GM21717 (cell line): ENCODE results near the gene ZCCHC4.
"Not testable (repeated sequence)": the region's sequence is repeated elsewhere in the genome, so short reads cannot be mapped to it uniquely, and the experiment has no call there.

Experiments
- ATAC-seq: cut with Tn5 transposase; IDR thresholded peaks from one replicate; pipeline ENCODE4 v1.9.1; 2021; ENCODE audit warnings: mild to moderate bottlenecking, moderate library complexity; ENCODE audit not compliant: unreplicated experiment

Gene ZCCHC4

DNA sequence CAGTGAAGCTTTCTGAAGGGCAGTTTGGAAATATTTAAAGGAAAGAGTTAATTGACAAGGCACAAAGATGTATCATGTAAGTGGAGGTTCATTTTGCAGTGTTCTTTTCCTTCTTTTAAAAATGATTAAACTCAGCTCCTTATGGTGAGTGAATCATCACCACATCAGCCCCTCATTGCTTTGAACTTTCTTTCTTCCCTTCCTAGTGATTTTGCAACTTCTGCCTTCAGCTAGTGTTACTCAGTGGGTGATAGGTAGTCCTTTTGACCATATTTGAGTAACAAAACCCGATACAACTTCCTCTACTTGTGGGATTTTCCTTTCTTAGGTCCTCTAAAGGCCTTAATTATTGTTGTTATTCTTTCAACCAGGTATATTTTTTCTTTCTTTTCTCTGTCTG is 8.2 kb downstream of the ZCCHC4 start:
- no peak for ATAC-seq

DNA sequence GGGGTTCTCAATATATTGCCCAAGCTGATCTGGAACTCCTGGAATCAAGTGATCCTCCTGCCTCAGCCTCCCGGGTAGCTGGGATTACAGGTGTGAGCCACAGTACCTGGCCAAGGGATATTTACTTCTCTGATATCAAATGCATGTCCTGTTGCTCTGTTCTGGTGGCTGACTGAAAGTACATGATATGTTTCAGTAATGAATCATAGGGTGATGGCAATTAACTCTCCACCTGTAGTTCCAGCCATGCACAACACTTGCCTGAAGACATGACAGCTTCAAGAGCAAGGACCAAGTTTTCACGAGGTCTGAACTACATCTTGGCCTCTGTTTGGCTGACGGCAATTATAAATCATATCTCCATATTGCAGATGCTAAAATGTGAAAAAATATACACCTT is 9.1 kb downstream of the ZCCHC4 start:
- ATAC-seq, result no peak

DNA sequence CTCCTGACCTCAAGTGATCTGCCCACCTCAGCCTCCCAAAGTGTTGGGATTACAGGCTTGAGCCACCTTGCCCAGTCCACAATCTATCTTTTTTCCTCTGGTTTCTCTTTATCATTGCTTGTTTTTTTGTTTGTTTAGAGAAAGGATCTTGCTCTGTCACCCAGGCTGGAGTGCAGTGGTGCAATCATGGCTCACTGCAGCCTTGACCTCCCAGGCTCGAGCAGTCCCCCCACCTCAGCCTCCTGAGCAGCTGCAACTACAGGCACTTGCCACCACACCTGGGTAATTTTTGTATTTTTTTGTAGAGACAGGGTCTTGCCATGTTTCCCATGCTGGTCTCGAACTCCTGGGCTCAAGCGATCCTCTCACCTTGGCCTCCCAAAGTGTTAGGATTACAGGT is 15.9 kb downstream of the ZCCHC4 start:
- ATAC-seq, result not testable (repeated sequence)

DNA sequence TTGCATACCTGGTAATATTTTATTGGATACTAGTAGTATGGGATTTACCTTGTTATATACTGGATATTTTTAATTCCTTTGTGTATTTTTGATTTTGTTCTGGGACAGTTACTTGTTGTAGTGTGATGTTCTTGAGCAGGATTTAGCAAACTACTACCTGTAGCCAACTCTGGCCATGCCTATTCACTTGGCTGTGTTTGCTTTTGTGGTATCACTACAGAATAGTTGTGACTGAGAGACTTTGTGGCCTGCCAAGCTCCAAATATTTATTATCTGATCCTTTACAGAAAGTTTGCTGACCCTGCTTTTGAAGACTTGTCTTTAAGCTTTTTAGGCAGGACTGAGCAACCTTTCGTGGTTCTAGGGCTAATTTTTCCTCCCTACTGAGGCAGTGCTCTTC is 17.8 kb downstream of the ZCCHC4 start:
- ATAC-seq, result no peak

DNA sequence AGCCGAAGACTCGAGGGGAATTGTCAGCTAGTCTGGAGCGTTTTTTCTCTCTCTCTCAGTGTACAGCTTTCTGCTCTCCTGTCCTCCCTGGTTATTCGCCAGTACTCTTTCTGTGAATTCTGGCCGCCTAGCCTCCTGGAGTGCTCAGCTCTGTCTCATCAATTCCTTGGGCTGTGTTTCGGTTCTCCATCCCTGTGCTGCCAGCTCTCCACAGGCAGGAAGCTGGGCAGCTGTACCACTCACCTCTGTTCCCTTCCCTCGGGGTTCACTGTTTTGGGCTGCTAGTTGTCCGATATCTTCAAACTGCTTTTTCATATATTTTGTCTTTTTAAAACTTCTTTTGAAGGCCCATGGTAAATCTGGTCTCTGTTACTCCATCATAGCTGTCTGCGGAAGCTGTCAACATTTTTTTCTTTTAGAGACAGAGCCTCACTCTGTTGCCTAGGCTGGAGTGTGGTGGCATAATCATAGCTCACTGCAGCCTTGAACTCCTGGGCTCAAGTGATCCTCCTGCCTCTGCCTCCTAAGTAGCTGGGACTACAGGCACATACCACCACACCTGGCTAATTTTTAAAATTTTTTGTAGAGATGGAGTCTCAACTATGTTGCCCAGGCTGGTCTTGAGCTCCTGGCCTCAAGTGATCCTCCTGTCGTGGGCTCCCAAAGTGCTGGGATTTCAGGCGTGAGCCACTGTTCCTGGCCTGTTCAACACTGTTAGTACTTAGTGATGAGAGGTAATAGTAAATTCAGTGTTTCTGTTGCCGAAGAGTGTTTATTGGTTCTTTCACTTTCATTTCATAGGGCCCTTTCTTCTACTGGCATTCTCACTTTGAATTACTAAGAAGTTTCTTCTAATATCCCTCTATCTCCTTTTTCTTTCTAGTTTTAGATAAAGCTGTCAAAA is 18.6 kb downstream of the ZCCHC4 start:
- ATAC-seq, result peak; percentile 87

DNA sequence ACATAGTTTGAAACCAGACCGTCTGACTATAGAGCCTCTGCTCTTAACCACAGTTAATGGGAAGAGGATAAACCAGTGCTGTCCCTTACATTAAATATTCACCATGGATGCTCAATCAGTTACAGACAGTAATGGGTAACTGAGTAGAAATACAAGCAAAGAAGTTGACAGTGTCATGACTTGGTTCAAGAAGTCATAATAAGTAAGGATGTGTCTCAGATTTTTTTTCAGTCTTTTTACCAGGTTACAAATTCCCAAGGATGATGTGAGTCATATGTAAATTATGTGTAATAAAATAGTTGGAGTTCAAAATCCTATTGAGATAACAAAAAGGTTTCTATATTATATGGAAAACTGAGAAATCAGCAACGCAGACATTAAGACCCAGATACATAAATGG is 31.1 kb downstream of the ZCCHC4 start:
- no peak for ATAC-seq

DNA sequence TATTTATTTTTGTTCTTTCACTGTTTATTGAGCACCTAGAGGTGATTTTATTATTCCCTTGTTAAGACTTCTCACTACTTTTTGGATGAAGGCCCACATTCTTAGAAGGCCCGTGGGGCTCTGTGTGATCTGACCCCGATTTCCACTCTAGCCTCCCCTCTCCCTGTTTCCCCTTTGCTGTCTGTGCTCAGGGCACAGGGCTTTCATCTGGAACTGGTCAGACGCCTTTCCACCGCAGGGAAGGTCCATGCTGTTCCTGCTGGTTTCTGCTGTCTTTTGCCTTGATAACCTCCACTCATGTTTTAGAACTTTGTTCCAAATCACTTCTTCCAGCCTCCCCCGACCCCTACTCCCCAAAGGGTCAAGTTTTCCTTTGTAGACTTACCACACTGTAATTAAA is 33.2 kb downstream of the ZCCHC4 start:
- no peak for ATAC-seq

DNA sequence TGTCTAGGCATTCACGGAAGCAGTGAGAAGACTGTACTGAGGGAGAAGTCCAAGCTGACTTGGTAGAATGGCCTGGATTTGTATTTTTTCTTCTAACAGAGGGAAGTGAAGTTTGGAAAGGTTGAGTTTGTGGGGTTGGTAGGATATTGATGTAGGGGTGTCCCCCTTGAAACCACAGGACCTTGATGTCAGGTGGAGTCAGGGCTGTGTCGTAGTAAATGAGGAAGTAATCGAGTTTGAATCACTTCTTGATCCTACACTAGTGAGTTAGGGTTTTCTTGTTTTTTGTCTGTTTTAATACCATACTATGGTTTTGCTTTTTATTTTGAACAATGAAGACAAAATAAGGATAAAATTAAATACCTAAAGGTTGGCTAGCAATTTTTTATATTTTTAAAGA is 34.3 kb downstream of the ZCCHC4 start:
- no peak for ATAC-seq

DNA sequence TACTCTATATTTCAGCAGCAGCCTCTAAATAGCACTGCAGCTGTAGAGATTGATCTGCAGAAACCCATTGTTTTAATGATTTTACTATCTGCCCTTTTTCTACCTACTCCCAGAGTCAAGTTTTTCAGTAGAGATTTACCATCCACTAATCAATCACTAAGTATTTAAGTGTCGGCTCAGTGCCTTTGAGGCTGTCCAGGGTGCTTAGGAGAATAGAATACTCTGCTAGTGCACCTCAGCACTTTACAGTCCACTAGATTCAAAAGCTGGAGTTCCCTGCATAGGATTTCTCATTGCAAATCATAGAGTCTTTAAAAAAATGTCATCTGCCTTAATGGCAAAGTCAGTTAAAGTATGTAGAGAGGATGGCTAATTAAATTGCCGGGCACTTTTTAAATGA is 34.9 kb downstream of the ZCCHC4 start:
- ATAC-seq, result no peak

DNA sequence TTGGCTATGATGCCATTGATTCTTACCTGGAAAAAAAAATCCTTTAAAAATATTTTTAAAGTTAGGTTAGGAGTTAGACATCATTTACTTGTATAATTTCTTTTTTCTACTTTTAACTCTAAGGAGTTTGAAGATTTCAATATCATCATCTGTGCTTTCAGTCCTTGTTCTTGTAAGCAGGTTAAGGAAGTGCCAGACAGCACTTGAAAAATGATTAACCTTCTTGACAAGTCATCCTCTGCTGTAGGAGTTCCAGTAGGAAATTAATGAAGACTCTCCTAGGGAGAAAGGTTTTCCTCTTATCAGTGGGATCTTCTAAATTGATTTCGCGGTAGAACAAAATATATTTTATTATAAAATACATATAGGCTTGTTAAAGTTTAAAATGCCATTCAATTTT is 35.4 kb downstream of the ZCCHC4 start:
- ATAC-seq, result no peak

DNA sequence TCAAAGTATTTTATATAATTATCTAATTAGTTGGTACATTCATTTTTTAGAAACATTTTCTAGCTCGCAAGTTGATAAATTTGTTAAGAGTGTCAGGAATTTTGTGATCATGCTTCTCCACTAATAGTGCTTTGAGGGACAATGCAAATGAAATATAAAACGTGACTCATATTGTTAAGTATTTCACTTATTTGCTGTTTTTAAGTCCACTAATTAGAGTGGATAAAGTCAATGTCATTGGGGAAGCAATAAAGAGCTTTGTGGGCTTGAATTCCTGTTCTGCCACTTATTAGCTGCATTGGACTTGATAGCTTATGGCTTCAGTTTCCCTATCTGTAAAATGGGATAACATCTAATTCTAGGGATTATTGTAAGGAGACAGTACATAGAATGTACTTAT is 38.0 kb downstream of the ZCCHC4 start:
- ATAC-seq, result no peak

DNA sequence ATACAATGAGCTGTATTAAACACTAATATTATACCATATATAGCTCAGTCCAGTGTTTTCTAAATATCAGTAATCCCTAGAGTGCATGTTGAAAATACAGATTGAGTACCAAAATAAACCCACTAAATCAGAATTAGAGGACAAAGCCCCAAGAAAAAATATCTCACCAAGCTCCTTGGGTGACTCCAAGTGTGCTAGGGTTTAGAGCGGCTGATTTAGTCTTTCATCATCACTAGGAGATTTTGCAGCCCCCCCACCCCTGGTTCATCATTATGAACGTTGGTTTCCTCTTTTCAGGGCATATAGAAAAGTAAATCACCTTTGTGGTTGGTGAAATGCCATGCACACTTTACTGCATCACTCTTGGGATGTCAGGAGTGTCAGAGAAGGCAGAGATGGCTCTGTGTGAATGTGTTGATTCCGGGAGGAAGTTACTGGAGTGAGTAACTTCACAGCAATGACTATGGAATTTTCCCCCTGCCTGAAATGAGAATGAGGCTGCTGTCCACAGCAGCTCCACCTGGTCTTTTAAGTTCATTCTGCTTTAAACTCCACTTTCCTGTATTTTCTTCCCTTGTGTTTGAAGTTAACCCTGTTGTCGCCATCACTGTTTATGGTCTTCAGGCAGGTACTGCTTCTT is 39.3 kb downstream of the ZCCHC4 start:
- no peak for ATAC-seq

DNA sequence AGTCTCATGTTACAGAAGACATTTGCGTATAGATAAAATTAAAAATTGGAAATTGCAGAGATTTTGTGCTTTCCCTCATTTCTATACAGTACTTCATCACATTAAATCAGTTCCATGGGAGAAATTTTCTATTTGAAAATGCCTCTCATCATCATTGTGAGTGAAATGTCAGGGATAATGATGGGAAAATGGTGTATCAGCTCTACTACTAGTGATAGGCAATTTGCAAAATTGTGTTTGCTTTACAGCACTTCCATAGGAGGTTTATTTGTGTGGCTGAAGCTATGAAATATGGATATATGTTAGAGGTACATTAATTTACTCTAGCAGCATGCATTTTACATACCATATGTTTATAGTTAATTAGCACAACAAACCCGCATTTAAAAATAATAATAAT is 43.5 kb downstream of the ZCCHC4 start:
- ATAC-seq, result no peak

DNA sequence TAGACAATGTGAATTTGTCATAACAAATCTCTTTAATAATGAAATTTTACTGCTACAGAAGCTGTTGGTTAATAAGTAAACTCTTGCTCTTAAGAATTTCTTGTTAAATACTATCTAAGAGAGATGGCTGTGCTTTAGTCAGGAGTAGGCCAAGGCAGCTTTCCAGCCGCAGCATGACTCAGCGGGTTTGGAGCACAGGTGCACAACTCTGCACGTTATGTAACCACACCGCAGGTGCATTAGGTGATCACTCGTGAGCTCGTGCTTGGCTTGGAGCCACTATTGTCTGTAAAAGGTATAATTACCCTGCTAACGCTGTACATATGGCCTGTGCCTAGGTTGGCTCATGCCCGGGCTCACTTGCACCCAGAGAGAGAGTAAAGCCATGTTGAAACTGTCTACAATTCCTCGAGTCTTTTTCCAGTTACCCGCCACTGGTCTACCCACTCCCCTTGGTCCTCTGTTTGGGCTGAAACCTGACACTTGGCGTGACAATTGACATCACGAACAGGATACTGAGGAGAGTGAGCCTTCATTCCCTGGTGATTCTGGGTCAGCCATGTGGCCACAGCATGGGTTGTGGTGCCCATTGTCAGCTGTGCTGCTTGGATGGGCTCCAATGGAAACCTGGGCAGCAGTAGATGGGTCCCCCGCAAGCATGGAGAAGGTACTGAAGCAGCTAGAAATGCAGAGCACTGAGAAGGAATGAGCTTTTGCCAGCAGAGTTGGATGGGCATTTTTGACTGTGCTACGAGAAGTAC is 46.1 kb downstream of the ZCCHC4 start:
- ATAC-seq, result no peak

DNA sequence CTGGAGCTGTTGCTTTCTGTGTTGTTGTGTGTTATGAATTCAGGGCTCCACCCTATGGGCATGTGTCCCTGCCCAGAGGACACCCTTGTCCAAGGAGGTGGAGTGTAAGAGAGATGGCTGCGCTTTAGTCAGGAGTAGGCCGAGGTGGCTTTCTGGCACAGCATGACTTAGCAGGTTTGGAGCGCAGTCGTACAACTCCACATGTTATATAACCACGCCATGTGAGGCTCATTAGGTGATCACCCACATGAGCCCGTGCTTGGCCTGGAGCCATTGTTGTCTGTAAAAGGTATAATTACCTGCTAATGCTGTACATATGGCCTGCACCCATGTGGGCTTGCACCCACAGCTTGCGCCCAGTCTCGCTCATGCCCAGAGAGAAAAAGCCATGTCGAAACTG is 48.7 kb downstream of the ZCCHC4 start:
- ATAC-seq, result no peak

DNA sequence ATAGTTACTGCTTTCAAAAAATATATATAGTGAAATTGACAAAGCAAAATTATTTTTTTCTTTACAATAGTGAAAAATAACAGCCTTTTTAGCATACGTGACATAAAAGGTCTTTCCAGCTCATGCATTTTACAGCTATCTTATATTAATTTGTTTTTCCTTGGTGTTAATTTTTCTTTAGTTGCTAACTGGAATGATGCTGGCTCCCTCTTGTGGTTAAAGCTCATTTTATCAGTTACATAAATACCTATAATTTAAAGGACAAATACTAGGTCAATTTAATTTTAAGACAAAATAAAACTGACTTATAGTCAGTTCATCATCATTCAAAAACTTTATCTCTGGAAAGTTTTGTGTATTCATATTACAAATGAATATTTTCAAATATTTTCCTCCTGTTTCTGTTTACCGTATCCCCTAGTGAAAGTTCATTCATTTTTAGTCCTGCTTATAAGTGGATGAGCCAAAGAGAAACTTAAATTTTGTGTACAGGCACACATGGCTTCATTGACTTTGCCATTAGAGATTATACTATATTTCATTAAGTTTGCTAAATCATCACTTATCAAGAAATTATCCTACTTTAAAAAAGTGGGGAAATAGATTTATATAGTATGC is 54.5 kb downstream of the ZCCHC4 start:
- no peak for ATAC-seq

DNA sequence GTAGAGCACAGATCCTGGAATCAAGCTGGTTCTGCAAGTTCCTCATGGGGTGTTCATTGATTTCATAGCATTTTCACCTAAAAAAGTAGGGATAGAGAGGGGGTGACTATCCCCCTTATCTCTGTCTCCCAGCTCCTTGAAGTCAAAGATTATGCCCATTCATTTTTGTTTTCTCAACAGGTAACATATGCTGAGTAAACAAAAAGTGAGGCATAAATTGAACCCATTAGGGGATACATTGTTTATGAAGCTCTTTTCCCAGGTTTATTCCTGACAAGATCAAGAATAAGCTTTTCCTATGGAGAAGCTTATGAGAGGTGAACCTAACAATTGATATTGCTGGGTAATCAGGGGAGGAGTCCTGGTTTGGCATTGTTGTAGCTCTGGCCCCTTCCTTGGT is 55.3 kb downstream of the ZCCHC4 start:
- no peak for ATAC-seq

DNA sequence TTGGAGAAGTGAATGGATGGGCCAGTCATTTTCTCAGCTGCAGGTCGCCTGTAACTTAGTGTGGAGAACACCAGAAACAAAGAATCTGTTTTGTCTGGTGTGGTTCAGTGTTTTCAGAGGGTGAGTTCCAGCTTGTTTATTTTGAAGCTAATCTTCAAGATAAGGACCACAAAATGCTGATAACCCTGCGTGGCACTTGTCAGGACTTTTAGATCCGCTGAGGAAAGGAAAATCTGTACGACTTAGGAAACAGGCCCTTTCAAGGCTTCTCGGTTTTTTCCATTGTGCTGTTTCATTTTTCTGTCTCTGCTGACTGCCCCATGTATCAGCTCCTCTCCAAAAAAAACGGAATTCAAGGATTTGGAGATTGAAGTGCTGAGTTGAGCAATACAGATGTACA is 55.7 kb downstream of the ZCCHC4 start:
- no peak for ATAC-seq

DNA sequence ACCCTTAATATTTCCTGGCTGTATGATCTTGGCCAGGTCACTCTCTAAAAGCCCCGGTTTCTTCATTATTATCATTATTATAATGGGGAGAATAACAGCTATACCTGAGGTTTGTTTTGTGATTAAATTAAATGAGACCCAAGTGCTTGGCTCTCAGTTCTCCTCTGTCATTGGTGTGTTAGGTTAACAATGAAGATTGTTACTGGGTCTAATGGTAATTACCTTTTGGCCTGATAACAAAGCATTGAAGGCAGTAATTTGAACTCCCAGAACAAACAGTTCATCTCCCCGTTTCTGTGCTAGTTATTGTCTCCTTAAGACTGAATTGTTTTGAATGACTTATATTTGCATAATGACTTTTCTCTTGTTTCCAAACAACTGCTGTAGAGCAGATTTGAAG is 57.7 kb downstream of the ZCCHC4 start:
- no peak for ATAC-seq

DNA sequence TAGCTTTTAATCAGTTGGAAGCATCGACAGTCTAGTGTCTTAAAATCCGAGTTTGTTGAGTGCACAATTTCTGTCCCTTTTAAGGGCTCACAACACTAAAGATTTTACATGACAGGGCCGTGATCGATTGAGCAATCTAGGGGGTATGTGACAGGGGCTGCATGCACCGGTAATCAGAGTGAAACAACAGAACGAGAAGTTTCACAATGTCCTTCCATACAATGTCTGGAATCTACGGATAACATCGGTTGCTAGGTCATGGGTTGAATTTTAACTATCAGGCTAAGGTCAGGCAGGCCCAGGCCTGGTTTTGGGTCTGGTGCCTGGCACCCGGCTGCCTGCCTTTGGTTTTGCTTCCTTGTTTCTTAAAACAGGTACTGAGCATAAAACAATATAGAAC is 60.0 kb downstream of the ZCCHC4 start:
- not testable (repeated sequence) for ATAC-seq
